ENCODE data around the gene MAGI2.
"Not testable (repeated sequence)": the region's sequence is repeated elsewhere in the genome, so short reads cannot be mapped to it uniquely, and the experiment has no call there.

MAGI2 gene

DNA sequence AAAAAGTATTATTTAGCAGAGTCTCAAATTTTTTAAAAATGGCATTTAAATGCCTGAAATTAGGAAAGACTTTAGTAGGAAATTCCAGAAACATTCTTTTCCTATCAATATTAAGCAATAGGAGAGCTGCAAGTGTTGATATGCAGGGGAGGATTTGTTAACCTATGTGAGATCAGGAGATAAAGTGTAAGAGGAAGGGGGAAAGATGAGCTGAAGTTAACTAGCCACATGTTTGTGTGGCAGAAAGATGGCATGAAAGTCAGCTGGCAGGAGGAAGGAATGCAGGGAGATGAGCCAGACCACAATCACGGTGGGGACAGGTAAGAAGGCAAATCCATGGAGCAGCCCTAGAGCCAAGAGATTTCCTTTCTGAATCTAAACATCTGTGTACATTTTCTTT, 303.6 kb downstream of the MAGI2 start:
- DNase-seq, result no peak

DNA sequence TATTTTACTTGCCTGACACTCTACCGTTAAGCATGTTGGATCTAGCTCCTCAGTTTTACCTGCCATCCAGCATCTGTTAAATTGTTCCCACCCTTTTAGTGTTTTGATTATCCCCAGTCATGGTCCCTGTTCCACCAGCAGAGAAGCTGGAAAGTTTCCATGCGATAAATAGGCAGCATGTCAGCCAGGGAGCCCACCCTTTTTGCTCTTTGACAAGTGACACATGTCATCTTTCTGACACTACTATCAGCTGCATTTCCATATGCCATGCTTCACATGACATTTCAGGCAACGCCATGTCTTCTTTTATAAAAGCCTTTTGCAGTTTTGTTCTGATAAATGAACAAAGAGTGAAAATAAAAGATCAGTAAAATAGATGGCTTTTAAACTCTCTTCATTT, 310.8 kb downstream of the MAGI2 start:
- DNase-seq, result no peak

DNA sequence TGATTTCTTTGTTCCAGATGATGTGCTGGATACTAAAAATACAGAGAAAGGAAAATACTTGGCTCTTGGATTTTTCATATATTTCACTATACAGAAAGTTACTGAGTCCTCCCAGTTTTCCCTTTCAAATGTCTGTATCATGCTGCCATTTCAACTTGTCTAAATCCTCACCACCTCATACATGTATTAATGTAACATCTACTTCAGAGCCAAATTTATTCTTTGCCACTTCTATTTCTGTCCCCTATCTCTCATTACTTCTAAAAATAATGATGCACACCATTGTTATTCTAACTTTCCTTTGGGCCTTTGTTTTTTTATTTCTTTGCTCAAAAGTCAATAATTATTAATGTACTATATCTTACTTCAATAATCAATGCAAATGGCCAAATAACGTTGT, 312.2 kb downstream of the MAGI2 start:
- DNase-seq, result no peak

DNA sequence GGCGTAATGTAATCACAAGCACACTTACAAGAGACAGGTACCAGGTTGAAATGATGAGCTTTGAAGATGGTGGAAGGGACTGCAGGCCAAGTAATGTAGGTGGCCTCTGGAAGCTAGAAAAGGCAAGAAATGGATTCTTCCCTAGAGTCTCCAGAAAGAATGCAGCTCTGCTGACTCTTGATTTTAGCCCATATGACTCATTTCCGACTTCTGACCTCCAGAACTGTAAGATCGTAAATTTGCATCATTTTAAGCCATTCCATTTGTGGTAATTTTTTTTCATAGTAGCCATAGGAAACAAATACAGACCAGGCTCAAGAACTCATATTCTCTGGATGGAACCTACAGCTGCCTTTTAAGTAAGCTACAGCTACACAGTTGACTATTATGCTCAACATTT, 315.5 kb downstream of the MAGI2 start:
- DNase-seq, result peak; percentile 17

DNA sequence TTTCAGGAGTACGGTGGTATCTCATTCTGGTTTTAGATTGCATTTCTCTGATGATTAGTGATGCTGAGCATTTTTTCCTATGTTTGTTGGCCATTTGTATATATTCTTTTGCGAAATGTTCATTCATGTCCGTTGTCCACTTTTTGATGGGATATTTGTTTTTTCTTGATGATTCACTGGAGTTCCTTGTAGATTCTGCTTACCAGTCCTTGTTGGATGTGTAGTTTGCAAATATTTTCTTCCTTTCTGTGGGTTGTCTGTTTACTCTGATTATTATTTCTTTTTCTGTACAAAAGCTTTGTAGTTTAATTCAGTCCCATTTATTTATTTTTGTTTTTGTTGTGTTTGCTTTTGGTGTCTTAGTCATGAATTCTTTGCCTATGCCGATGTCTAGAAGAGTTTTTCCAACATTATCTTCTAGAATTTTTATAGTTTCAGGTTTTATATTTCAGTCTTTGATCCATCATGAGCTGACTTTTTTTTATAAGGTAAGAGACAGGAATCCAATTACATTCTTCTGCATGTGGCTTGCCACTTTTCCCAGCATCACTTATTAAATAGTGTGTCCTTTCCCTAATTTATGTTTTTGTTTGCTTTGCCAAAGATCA, 320.5 kb downstream of the MAGI2 start:
- no peak for DNase-seq

DNA sequence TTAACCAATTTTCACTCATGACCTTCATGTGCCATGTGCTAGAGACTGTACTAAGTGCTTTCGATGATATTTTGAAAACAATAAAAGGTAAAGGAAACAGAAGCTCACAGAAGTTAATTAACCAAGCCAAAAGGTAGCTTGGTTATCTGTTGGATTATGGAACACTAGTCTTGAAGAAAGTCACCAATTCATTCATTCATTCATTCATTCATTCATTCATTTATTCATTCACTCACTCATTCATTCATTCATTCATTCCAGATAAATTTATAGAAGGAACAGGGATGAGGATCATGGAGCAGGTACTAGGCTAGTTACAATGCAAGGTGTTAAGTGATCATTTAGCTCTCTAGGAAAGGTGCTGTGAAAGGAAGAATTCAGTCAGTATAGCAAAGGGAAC, 322.8 kb downstream of the MAGI2 start:
- DNase-seq, result no peak

DNA sequence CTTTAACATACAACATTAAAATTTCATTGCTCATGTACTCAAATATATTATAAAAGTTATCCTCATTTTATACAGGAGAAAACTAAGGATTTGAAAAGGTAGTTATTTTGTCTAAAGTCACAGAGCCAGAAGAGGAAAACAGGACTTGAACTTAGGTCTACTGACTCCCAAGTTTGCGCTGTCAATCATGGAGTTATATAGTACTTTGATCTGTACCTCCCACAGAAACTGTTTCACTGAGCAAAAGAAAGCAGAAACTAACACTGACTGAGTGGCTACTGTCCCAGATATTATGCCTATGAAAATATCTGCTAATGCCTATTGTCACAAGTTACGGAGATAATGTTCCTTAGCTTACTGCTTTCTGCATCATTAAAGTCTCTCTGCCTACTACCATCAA, 329.1 kb downstream of the MAGI2 start:
- no peak for DNase-seq

DNA sequence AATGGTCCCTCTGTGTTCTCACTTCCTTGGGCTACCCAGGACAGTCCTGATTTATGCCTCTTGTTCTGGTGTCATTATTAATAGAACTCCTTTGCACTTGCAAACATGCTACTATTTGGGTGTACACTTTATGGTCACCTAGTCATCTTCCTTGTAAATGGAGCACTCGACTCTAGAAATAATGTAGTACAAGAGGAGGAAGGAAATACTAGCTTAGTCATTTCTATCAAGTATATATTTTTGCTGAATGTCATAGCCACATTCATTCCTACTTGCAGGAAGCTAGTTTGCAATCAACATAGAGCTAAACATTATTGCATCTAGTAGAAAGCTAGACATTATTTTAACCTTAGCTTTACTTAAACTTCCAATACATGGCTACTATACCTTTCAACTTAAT, 335.3 kb downstream of the MAGI2 start:
- DNase-seq, result no peak

DNA sequence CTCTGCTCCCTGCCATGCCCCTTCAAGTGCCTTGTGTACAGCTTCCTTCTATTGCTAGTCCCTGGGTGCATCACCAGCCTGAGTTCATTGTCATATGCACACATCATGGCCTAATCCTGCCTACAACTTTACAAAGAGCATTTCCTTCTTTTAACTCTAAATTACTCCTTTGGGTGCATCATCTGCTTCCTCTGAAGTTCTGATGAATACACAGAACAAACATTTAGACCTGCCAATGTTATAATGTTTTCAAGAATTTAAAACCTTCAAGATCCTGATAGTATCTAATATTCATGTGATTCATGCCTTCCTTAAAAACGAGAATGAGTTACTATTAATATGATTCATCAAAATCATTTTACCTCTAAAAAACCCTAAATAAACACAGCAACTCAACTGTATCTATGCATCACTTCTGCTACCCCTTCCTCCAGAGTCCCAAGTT, 357.1 kb downstream of the MAGI2 start:
- peak; percentile 4 for DNase-seq

DNA sequence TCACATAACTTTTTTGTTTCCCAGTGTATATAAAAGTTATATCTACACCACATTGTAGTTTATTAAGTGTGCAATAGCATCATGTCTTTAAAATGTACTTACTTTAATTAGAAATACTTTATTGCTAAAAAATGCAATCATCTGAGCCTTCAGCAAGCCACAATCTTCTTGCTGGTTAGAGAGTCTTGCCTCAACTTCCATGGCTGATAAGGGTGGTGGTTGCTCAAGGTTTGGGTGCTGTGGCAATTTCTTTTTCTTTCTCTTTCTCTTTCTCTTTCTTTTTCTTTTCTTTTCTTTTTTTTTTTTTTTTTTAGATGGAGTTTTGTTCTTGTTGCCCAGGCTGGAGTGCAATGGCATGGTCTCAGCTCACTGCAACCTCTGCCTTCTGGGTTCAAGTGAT, 360.0 kb downstream of the MAGI2 start:
- DNase-seq, result no peak

DNA sequence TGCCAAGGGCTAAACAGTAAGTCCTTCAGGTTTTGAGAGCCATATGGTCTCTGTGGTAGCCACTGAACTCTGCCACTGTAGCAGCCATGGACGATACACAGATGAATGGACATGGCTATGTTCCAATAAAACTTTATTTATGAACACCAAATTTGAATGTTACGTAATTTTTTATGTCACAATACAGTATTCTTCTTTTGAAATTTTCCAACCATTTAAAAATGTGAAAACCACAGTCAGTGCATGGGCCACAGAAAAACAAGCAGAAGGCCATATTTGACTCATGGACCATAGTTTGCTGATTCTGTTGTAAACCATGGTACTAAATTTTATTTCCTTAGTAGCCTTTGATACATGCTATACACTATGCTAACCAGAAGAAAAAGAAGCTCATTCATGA, 361.8 kb downstream of the MAGI2 start:
- no peak for DNase-seq

DNA sequence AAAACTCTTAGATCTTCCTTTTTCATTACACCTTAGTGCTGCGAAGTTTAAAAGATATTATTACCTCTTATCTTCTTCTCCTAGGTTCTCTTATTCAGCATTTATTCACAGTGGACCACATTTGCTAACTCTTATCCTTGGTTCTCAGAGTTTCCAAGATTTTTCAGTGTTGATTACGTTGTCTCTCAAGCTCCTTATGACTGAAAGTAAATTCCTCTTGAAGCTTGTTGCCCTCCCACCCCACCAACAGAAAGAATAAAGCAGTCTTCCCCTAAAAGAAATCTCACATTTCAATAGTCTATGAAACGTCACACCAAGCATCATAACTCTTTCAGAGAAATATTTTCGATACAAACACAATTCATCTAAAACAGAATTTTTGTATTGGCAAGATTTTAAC, 362.5 kb downstream of the MAGI2 start:
- no peak for DNase-seq

DNA sequence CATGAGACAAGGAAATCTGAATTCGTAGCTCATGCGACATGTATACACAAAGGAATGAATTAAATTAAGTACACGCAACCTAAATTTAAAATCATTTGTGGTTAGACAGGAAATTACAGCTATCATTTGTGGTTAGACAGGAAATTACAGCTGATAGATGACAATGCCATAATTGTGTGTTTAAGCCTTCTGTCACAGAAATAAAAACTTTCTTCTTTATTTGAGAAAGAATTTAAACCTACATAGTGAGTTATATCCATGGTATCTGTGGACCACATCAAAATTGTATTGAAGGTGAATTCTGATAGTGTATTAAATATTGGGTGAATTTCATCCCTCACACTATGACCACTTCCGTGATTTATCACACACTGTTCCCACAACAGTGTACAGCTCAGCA, 362.9 kb downstream of the MAGI2 start:
- DNase-seq, result peak; percentile 5

DNA sequence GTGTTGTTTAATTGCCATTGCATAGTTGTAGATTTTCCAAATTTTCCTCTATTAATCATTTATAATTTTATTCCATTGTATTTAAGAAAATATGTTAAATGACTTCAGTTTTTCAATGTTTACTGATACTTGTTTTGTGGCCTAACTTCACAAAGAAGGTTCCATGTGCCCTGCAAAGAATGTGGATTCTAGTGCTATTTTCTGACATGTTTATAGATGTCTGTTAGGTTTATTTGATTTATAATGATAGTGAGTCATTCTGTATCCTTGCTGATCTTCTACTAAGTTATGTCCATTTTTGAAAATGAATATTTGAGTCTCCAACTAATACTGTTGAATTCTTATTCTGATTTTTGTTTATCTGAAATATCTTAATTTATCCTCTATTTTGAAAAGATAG, 369.0 kb downstream of the MAGI2 start:
- DNase-seq, result no peak

DNA sequence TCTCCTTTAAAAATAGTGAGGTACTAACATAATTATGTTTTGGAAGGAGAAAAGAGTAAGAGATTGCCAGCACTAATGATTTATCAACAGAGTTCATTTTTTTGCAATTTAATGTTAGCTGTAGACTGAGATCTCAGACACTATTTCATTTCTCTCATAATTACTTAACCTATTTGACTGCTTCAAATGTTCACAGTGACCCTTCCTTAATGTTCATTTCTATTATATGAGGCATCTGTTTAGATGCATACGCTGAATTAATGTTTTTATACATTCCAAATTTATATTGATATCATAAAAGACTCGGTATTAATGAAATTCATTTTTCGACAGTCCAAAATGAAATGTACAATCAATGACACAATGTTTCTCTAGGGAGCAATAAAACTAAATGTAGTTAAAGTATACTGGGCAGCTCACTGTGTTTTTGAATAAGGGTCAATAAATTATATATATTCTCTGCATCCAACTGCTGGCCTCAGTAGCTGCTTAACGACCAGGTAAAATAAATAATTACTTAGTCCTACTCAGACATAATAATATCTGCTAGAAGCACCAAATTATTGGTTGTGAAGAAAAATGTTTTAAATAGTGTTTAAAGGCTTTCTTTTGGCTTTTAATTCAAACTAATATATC, 373.4 kb downstream of the MAGI2 start:
- DNase-seq, result no peak

DNA sequence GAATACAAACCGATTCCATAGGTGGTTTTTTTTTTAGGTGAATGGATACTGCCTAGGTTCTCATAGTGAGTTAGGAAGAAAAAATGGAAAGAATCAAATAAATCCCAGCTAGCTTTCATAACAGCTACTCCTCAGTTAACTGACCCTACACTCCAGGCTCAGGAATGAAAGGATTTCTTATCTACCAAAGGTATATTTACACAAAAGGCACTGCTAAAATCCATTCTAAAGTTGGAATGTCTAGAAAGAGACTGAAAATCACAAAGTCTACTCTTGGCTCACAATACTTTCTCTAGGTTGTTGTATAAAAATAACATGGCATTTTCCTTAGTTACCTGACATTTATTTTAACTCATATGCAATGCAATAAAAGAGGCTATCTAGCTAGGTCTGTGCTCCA, 375.2 kb downstream of the MAGI2 start:
- no peak for DNase-seq

DNA sequence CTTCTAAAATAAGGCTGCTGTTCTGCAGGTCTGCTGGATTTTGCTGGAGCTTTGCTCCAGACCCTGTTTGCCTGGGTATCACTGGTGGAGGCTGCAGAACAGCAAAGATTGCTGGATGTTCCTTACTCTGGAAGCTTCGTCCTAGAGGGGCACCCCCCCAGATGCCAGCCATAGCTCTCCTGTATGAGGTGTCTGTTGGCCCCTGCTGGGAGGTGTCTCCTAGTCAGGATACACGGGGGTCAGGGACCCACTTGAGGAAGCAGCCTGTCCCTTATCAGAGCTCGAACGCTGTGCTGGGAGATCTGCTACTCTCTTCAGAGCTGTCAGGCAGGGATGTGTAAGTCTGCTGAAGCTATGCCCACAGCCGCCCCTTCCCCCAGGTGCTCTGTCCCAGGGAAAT, 382.3 kb downstream of the MAGI2 start:
- DNase-seq, result not testable (repeated sequence)

DNA sequence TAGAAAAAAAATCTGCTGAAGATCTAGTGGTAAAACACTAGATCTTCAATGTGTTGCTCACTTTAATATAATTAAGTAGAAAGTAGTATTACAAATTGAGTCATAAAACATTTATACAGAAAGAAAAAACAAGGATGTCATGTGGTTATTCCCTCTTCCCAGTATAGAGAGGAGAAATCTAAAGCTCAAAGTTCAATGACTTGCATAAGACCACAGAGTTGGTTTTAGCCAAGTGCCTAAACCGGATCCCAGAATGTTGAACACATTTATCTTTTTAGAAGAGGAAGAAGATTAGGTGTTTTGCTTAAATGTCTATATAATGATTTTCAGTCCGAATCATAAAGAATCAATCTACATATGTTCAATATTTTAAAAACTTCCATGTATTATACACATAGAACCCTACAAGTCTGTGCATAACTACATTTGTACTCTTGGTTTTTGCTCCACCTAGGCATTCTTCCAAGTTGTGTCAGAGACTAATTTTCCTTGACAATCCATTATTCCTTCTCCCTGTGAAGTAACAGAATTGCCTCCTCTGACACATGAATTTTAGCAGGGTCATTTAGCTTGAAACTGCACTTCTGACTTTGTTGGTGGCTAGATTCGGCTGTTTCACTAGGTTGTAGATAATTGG, 389.2 kb downstream of the MAGI2 start:
- no peak for DNase-seq

DNA sequence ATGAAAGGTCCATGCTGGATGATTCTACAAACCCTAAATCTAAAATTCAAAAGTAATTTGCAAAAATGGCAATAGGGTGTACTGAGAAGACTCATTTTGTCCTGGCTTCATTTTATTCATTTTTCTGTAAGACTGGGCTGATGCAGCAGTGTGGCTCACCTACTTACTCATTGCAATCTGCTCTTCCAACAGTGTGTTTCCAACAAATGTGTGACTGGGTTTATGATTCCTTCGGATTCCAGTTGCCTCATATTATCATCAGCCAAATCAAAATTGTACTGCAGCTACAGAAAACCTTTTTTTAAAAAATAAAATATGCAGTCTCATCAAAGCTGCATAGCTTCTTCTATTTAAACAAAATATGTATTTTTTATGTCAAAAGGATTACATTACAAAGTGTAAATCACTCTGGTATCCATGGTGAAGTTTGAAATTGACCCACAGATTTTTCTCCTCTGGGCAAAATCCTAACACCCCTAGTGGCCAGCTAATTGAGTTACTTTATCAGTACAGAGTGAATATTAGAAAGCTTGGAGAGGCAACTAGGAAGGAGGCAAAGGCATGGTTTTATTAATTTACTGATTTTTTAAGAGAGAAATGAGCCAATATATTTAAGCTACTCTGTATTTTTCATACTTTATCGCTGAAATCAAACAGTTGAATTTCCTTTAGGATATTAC, 390.3 kb downstream of the MAGI2 start:
- DNase-seq, result no peak

DNA sequence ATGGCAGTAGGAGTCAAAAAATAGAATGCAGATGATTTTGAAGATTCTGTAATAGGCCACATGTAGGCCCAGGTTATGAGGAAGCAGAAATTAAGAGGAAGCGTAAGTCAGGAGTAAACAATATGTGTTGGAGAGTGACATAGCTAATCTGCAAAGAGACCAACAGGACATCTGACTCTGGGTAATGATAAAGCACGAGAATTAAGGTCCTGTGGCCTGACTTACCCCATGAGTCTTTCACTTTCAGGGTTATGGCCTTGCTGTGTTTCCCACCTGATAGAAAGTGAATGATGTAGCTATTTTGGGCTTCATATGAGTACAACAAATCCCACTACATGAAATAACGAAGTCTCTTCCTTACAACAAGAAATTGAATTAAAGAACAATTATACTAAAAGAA, 393.0 kb downstream of the MAGI2 start:
- no peak for DNase-seq

DNA sequence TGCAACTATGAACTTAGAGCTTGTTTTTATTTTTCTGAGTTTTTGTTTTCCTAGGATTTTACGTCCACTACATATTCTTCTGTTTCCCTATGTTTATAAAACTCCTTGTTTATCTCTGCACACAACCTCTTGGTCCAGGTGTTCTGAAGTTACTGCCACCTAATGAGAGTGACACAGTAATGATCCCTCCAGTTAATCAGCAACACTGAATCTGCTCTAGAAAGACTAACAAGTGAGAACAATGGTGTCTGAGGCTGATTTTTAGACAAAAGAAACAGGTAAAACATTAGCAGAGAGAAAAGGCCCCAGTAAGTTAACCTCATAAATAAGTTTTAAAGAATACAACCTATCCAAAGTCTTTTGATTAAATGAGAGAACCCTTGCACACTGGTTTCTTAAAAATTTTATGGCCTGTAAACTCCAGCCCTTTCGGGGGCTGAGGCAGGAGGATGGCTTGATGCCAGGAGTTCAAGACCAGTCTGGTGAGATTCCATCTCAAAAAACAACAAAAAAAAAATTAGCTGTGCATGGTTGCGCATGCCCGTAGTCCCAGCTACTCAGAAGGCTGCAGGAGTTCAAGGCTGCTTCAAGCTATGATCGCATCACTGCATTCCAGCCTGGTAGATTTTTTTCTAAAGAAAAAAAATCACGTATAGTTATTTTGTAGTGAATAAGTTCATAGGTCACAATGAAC, 397.6 kb downstream of the MAGI2 start:
- DNase-seq, result peak; percentile 4

DNA sequence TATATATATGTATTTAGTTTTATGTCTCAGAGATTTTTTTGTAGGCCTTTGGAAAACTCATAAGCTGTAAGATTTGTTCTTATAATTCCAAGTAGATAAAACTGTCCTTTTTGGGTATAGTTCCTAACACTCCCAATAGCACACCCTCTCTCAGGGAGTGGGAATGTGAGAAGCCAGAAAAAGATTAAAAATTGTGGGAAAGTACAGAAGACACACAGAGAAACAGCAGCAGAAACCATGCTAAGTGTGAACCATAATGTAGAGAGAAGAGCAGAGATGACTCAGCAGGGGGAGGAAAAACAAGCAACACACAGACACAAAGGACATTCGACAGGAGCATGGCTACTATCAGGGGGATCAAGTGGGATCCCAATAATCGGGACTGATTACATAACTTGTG, 401.6 kb downstream of the MAGI2 start:
- no peak for DNase-seq

DNA sequence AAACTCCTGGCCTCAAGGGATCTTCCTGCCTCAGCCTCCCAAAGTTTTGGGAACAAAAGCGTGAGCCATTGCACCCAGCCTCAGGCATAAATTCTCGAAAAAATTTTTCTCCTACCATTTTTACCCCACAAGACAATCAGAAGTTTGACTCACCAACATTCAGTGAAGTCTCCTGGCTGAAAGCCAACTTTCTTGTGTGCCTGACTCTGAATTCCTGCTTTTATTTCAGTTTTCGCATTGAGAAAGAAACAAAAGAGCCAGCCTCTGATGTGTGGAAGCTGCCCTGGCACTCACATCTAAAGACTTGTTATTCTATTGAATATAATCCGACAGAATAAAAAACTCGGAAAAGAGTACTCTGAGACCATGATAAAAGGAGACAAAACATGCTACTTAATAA, 402.9 kb downstream of the MAGI2 start:
- DNase-seq, result peak; percentile 67
